GM12892 (cell line): ENCODE results near the gene FAM9A.

Experiments
- POLR2A ChIP-seq: IDR thresholded peaks from 2 replicates; pipeline ENCODE4 v1.6.1; 2011; ENCODE audit warnings: low read depth, low read length, control low read depth
- POLR2AphosphoS5 ChIP-seq: IDR thresholded peaks from 2 replicates; pipeline ENCODE4 v1.6.1; 2011; ENCODE audit warnings: low read depth, low read length, control low read depth

GRCh38 chrX:8783097-8783713, 18.0 kb downstream of the FAM9A start:
- TF ChIP-seq POLR2AphosphoS5 (no peak), POLR2A (no peak)
